GM12874 (cell line): Measurements from ENCODE around the gene MTTP.

Source experiments
- CTCF ChIP-seq: IDR thresholded peaks from 2 replicates; pipeline ENCODE4 v1.5.1; 2011; ENCODE audit warnings: low read depth, mild to moderate bottlenecking, control low read depth, low read length, moderate library complexity; ENCODE audit not compliant: insufficient read depth

Gene MTTP

GRCh38 chr4:99669084-99669483 lies 94.5 kb downstream of the MTTP start:
- TF ChIP-seq CTCF, result no peak

GRCh38 chr4:99670409-99671073 lies 95.9 kb downstream of the MTTP start:
- TF ChIP-seq CTCF, result no peak
